GM18909 (cell line): ENCODE measurements around the gene TGFB1.
"Not testable (repeated sequence)": the region's sequence is repeated elsewhere in the genome, so short reads cannot be mapped to it uniquely, and the experiment has no call there.

Source experiments
- ATAC-seq: cut with Tn5 transposase; IDR thresholded peaks from one replicate; pipeline ENCODE4 v1.9.1; 2021; ENCODE audit warnings: mild to moderate bottlenecking; ENCODE audit not compliant: unreplicated experiment, poor library complexity

The TGFB1 gene

DNA sequence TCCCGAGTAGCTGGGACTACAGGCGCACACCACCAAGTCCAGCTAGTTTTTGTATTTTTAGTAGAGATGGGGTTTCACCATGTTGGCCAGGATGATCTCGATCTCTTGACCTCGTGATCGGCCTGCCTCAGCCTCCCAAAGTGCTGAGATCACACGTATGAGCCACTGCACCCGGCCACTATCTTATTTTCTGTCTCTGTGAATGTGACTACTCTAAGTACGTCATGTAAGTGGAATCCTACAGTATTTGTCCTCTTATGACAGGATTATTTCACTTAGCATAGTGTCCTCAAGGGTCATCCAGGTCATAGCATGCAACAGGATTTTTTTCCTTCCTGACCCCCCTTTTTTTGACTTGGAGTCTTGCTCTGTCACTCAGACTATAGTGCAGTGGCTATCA is 17.8 kb upstream of the TGFB1 start:
- ATAC-seq: no peak

- ATAC-seq: not testable (repeated sequence)
Observed at GRCh38 chr19:41371119-41371518, 17.4 kb upstream of the TGFB1 start.

- no peak for ATAC-seq
Observed at GRCh38 chr19:41369769-41370168, 16.0 kb upstream of the TGFB1 start.

GRCh38 chr19:41367848-41368301 is 14.2 kb upstream of the TGFB1 start:
- no peak for ATAC-seq

- no peak for ATAC-seq
Observed at GRCh38 chr19:41366089-41366488, 12.4 kb upstream of the TGFB1 start.

- ATAC-seq: no peak
Observed at GRCh38 chr19:41364524-41365391, 11.0 kb upstream of the TGFB1 start.

DNA sequence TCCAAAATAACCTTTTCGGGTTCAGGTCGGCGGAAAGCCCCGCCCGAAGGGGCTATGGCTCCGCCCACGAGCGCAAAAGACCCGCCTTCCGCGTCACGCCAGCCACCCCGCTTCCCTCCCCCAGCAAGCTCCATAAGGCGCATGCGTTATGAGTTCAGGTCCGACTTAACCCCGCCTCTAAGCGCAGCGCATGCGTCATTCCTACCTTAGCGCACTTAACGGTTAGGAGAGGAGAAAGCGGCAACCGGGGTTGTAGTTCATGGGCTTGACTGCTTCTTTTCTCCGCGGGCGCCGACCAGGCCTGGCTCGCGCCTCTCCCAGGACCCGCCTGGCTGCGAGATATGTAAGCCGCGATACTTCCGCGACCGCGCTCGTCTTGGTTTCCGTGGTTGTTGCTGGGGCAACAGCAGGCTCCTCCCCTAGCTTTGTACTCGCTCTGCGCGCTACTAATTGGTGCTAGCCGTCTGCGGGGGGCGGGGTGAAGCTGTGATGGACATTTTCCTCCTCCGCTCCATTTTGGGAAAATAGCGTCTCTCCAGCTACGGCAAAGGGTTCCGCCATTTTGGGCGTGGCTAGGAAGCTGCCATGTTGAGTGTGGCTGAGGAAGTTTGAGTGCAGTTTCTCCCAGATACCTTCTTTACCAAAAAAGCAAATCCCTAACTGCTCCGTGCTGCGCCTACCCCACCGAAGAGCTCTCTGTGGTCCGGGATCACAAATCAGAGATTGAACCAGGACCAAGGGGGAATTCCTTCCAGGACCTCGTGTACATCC is 10.2 kb upstream of the TGFB1 start, which contains the start of gene B9D2:
TSS of gene B9D2 (minus strand) at position 397 of the 771 bp plus-strand sequence. CDS start 630 bp downstream, outside the sequence.
- peak; percentile 88 for ATAC-seq

DNA sequence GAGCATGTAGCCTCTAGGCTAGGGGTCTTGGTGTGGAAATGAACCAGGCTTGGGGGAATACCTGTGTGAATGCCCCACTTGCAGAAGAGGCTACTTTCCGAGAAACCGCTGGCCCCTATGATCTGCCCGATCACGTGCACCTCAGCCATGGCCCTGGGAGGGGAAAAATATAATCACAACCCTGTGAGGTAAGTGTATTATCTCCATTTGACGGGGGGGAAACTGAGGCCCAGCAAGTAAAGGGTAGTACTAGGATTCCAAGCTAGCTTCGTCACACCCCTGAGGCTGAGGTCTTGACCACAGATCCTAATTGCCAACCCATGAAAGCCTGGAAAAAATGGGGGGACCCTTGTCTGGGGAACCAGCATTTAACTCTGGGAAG is 9.6 kb upstream of the TGFB1 start:
- ATAC-seq: no peak

DNA sequence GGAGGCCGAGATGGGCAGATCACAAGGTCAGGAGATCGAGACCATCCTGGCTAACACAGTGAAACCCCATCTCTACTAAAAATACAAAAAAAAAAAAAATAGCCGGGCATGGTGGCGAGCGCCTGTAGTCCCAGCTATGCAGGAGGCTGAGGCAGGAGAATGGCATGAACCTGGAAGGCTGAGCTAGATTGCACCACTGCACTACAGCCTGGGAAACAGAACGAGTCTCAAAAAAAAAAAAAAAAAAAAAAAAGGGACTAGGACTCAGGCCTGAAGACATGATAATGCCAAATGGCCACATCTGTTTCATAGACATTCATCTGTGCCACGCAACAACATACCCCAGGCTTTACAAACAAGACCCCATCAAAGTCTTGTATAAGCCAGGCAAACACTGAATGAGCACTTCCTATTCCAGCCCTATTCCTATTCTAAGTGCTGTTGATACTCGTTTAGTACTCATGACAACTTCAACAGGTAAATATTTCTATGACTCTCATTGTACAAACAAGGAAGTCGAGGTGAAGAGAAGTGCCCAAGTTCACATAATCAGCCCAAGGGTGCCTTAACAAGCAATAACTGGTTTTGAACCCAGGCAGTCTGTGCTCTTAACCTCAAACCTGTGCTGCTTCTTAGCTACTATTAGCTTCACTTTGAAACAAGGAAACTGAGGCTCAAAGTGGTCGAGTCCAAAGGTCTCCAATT is 8.6 kb upstream of the TGFB1 start:
- ATAC-seq: no peak

GRCh38 chr19:41359741-41360140 is 6.0 kb upstream of the TGFB1 start:
- ATAC-seq: no peak

GRCh38 chr19:41357746-41358145 is 4.0 kb upstream of the TGFB1 start:
- no peak for ATAC-seq

- no peak for ATAC-seq
Observed at GRCh38 chr19:41356984-41357739, 3.4 kb upstream of the TGFB1 start.

- no peak for ATAC-seq
Observed at GRCh38 chr19:41355802-41356201, 2.1 kb upstream of the TGFB1 start.

DNA sequence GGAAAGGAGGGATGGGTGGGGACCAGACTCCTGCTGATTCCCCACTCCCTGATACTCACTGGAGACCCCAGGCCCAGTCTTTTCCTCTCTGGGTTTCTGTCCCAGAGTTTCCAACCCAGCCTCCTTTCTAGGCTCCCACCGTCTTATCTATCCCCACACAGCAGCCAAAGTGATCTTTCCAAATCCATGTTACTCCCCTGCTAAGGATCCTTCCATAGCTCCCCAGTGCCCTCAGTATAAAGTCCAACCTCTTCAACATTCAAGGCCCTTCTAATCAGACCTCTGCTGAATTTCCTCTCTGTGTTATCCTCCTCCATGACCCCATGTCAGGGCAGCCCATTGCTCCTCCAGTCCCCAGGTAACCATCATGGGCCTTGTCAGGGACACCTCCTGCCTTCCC is 1.3 kb upstream of the TGFB1 start:
- no peak for ATAC-seq

DNA sequence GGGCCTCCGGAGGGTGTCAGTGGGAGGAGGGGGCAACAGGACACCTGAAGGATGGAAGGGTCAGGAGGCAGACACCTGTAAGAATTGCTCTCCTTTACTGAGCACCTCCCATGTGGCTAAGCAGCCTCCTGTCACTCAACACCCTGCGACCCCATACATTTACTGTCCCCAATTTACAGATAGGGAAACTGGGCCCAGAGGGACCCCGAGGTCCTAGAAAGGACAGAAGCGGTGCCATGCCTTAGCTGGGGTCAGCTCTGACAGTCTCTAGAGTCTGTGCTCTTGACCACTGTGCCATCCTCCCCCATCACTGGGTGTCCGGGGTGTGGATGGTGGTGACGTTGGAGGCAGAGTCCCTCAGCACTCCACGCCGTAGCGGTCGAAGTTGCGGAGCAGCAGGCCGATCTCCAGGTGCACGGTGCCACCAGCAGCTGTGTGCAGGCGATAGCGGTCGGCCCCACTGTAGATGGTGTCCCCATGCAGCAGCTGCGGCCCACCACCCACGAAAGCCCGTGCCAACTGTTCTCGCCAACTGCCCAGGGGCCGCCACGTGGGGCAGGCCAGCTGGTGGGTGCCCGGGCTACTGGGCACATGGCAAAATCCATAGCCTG is 726 bp upstream of the TGFB1 start:
- ATAC-seq: no peak

- no peak for ATAC-seq
Observed at GRCh38 chr19:41352609-41353465, 885 bp downstream of the TGFB1 start.

DNA sequence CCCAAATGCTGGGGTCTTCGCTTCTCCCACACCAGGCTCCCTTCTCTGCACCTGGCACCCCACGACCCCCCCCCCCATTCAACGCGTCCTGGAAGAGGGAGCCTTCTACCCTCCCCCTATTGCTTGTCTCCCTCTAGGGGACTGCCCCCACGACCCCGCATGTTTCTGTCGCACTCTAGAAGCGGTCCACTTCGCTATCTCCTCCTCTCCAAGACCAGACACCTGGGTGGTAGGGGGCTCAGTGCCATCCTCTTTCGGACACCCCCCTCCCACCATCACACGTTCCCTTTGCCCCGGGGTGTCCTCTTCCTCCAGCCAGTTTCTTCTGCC is 1.5 kb downstream of the TGFB1 start:
- no peak for ATAC-seq

GRCh38 chr19:41351339-41352245 is 2.1 kb downstream of the TGFB1 start:
- peak; percentile 40 for ATAC-seq
